HG03378 (cell line): ENCODE measurements around the gene ABHD13.

Source experiments
- ATAC-seq: cut with Tn5 transposase; IDR thresholded peaks from one replicate; pipeline ENCODE4 v1.9.1; 2021; ENCODE audit warnings: mild to moderate bottlenecking, moderate library complexity; ENCODE audit not compliant: unreplicated experiment

Gene ABHD13

GRCh38 chr13:108283110-108283509, 64.9 kb downstream of the ABHD13 start:
- ATAC-seq = no peak
